K562 (cell line): Measurements from ENCODE around the gene USP32. TPM values are rescaled to one million over a fixed set of nuclear protein-coding genes. Genes with fewer than 3 reads are reported as not detected.
A peak's percentile ranks its signal among the peaks of the same experiment; 100 is the strongest.

Source experiments
- ATAC-seq: fragments of 200-7000 bp; cut with Tn5 transposase; 3 replicates; pipeline ENCODE4 v1.9.1; 2020; ENCODE audit warnings: moderate library complexity
- BruUV-seq: library from RNA; stranded (reverse); fragments of 400-500 nt; replicated peaks from 2 replicates; lab custom pipeline; 2021; lab: Mats Ljungman, UMichigan
- CTCF ChIA-PET: fragments of 300-600 bp; formaldehyde crosslinking; extraction: SDS; loops from one replicate; lab custom pipeline; 2021; ENCODE audit warnings: low intra/inter-chr PET ratio; lab: Yijun Ruan, JAX
- POLR2A ChIA-PET: fragments of 300-600, 350-650 bp; sonication (Branson Sonifier 250); formaldehyde crosslinking; extraction: SDS; loops from one replicate; lab custom pipeline; 2021; ENCODE audit warnings: antibody characterized with exemption, inconsistent platforms; lab: Yijun Ruan, JAX
- DNase-seq, 4 experiments: peaks; one replicate each; pipeline versions ENCODE4 v3.0.0 to v3.0.0-alpha.2; 2011 to 2018; ENCODE audit warnings: low spot score in 3 of 4, mixed read lengths in 3 of 4; ENCODE audit errors: extremely low read depth in 1 of 4
- FAIRE-seq: peaks from 2 replicates; lab custom pipeline; 2011; peaks lifted over from hg19 to GRCh38; lab: Jason Lieb, UNC
- H2AFZ ChIP-seq: 2 replicates; pipeline ENCODE4 v1.6.0; 2011; ENCODE audit warnings: low read depth, low read length, control low read depth, inconsistent platforms
- H3K27ac ChIP-seq: fragments of 200-600 bp; 3 replicates; pipeline ENCODE4 v1.8.0; 2011; ENCODE audit warnings: low read depth, mild to moderate bottlenecking, control low read depth, inconsistent platforms, low read length, moderate library complexity, mixed read lengths; ENCODE audit errors: extremely low read depth
- H3K27me3 ChIP-seq, 2 experiments: fragments of 300-600 bp in 1 of 2; 2 replicates in 1 of 2; 3 replicates in 1 of 2; pipeline versions ENCODE4 v1.6.0 to v1.8.0; 2011; ENCODE audit warnings: inconsistent platforms in 2 of 2, low read length in 2 of 2, mild to moderate bottlenecking in 1 of 2, mixed read lengths in 1 of 2, moderate library complexity in 1 of 2; ENCODE audit not compliant: control insufficient read depth in 2 of 2, insufficient read depth in 2 of 2
- H3K36me3 ChIP-seq: fragments of 300-600 bp; 3 replicates; pipeline ENCODE4 v1.8.0; 2011; ENCODE audit warnings: mild to moderate bottlenecking, low read length, inconsistent platforms; ENCODE audit not compliant: control insufficient read depth, insufficient read depth
- H3K4me1 ChIP-seq, 2 experiments: fragments of 200-600 bp in 1 of 2; replicated peaks in 1 of 2; 2 replicates in 1 of 2; 3 replicates in 1 of 2; pipeline versions ENCODE4 v1.5.1 to v1.8.0; 2011; ENCODE audit warnings: inconsistent platforms in 2 of 2, low read length in 2 of 2, mild to moderate bottlenecking in 1 of 2, mixed read lengths in 1 of 2, moderate library complexity in 1 of 2; ENCODE audit not compliant: control insufficient read depth in 2 of 2, insufficient read depth in 2 of 2
- H3K4me2 ChIP-seq: 2 replicates; pipeline ENCODE4 v1.6.1; 2011; ENCODE audit warnings: low read length, control low read depth, inconsistent platforms, mixed read lengths; ENCODE audit not compliant: insufficient read depth
- H3K4me3 ChIP-seq: fragments of 200-600 bp; sonication (generic), shearing (Covaris generic); 2 replicates; pipeline ENCODE4 v1.5.1; 2016; ENCODE audit warnings: control low read depth, inconsistent platforms
- H3K79me2 ChIP-seq: fragments of 200-600 bp; 3 replicates; pipeline ENCODE4 v1.8.0; 2011; ENCODE audit warnings: low read length, inconsistent platforms; ENCODE audit not compliant: control insufficient read depth, insufficient read depth
- H3K9ac ChIP-seq, 2 experiments: 2 replicates each; pipeline versions ENCODE4 v1.6.0 to v1.6.1; 2011; ENCODE audit warnings: low read depth in 2 of 2, low read length in 2 of 2, control low read depth in 1 of 2, inconsistent platforms in 1 of 2, mild to moderate bottlenecking in 1 of 2, mixed read lengths in 1 of 2; ENCODE audit not compliant: insufficient read depth in 1 of 2
- H3K9me1 ChIP-seq: one replicate; pipeline ENCODE4 v1.6.0; 2011; ENCODE audit warnings: inconsistent platforms, mild to moderate bottlenecking, low read length, moderate library complexity; ENCODE audit not compliant: control insufficient read depth, insufficient read depth
- H3K9me3 ChIP-seq: replicated peaks from 2 replicates; pipeline ENCODE4 v1.5.1; 2011; ENCODE audit warnings: low read depth, low read length, inconsistent platforms; ENCODE audit not compliant: control insufficient read depth, insufficient read depth
- H4K20me1 ChIP-seq: replicated peaks from 2 replicates; pipeline ENCODE4 v1.6.1; 2011; ENCODE audit warnings: low read length, inconsistent platforms, mixed read lengths; ENCODE audit not compliant: control insufficient read depth, insufficient read depth
- BRF1 ChIP-seq: IDR thresholded peaks from 3 replicates; pipeline ENCODE4 v1.6.1; 2011; ENCODE audit warnings: borderline replicate concordance, mild to moderate bottlenecking; ENCODE audit not compliant: insufficient read length; ENCODE audit errors: extremely low read depth
- ZBTB11 ChIP-seq, 3 experiments: fragments of 200-800 bp in 1 of 3; fragments of 250-450 bp in 1 of 3; fragments of 450-650 bp in 1 of 3; sonication (Bioruptor Pico) in 1 of 3; sonication (Bioruptor generic) in 1 of 3; formaldehyde crosslinking in 1 of 3; IDR thresholded peaks; 2 replicates each; pipeline versions ENCODE4 v1.6.1 to v1.8.0; 2016 to 2022; ENCODE audit warnings: mild to moderate bottlenecking in 2 of 3, missing genetic modification characterization in 2 of 3, missing compliant biosample characterization in 1 of 3, moderate library complexity in 1 of 3
- WGBS: fragments of 100-300 bp; shearing (Covaris generic); methylation state at CpG from one replicate; pipeline ENCODE4 v1.1.6; 2016; ENCODE audit warnings: low coverage, mixed read lengths; ENCODE audit not compliant: insufficient coverage; ENCODE audit errors: missing lambda C conversion rate; 5-methylcytosine and 5-hydroxymethylcytosine counted together
- in situ Hi-C: fragments of 300-500 bp; cut with MboI; formaldehyde crosslinking; loops from 4 replicates; pipeline ENCODE4 v1.15.0; 2018; ENCODE audit warnings: inconsistent platforms, mixed read lengths
- intact Hi-C: fragments of 100-400 bp; cut with micrococcal nuclease; formaldehyde crosslinking; loops from 2 replicates; pipeline ENCODE4 v1.14.2; 2022
- polyA plus RNA-seq, 8 experiments: library from polyadenylated mRNA; depleted of rRNA in 4 of 8; stranded (reverse) in 5 of 8; unstranded in 3 of 8; fragments of >200 nt; fragmentation: Nextera tagmentation in 2 of 8; fragmentation: Illumina TruSeq in 1 of 8; extraction: Ambion mirVana in 2 of 8; extraction: Trizol in 1 of 8; gene quantifications; 2 replicates each; pipeline versions ENCODE4 v1.2.1 to v1.2.3, GENCODE V29; 2011 to 2014; ENCODE audit warnings: inconsistent platforms in 1 of 8, missing spikeins in 1 of 8
- total RNA-seq, 7 experiments: library from RNA; depleted of rRNA in 6 of 7; stranded (reverse); fragments of >200 nt in 6 of 7; fragmentation: Illumina TruSeq in 2 of 7; extraction: Trizol in 2 of 7; gene quantifications; 2 replicates each; pipeline versions ENCODE4 v1.2.1 to v1.2.3, GENCODE V29; 2011 to 2021; ENCODE audit warnings: low replicate concordance in 1 of 7

Gene USP32
- total and polyA plus RNA-seq, 9 of the 15 experiments (the other 6 are each of a cell fraction or from before 2014, with no cell fraction given) = 18.0 to 69.3 (median 47.1) TPM

GRCh38 chr17:60415146-60415545, 23.2 kb upstream of the USP32 start:
- FAIRE-seq = no peak
- POLR2A ChIA-PET = no interaction called here

More at GRCh38 chr17:60415146-60415545, 23.2 kb upstream of the USP32 start:
- no peak for ATAC-seq
- H3K4me1 ChIP-seq = peaks cover 0 to 2% of the 10 kb centered on the region in 2 experiments; a peak in 1 of 5 replicates
- H3K36me3 ChIP-seq = no peaks in the 10 kb centered on the region
- H3K27ac ChIP-seq = no peak overlapping the region
- no peaks in the 10 kb centered on the region for H3K9me3 ChIP-seq
- H3K9me1 ChIP-seq = no peaks in the 10 kb centered on the region
- TF ChIP-seq ZBTB11 (CRISPR knock-in tag; IDR thresholded peaks at IDR 0.05) (peak in 1 of 3 experiments; percentile 65; a peak in 2 of 6 replicates), BRF1 (no peak)
- no peak overlapping the region for H3K4me3 ChIP-seq
- H3K4me2 ChIP-seq = no peak overlapping the region
- no TSS peak for BruUV-seq
- no peak overlapping the region for H2AFZ ChIP-seq
- in situ Hi-C loops (no loop called here), intact Hi-C loops (no loop called here)
- H3K9ac ChIP-seq = no peak overlapping the region
- 73% methylated on average over 1 of the region's 1 CpG for WGBS
- H4K20me1 ChIP-seq = no peaks in the 10 kb centered on the region
- CTCF ChIA-PET = no interaction called here
- DNase-seq = no peak
- no peaks in the 10 kb centered on the region for H3K79me2 ChIP-seq
- H3K27me3 ChIP-seq = no peaks in the 10 kb centered on the region
